ENCODE data around the gene TMEM108.

GRCh38 chr3:133361435-133361834 is 323.2 kb downstream of the TMEM108 start:
- TF ChIP-seq, protein P1, sequence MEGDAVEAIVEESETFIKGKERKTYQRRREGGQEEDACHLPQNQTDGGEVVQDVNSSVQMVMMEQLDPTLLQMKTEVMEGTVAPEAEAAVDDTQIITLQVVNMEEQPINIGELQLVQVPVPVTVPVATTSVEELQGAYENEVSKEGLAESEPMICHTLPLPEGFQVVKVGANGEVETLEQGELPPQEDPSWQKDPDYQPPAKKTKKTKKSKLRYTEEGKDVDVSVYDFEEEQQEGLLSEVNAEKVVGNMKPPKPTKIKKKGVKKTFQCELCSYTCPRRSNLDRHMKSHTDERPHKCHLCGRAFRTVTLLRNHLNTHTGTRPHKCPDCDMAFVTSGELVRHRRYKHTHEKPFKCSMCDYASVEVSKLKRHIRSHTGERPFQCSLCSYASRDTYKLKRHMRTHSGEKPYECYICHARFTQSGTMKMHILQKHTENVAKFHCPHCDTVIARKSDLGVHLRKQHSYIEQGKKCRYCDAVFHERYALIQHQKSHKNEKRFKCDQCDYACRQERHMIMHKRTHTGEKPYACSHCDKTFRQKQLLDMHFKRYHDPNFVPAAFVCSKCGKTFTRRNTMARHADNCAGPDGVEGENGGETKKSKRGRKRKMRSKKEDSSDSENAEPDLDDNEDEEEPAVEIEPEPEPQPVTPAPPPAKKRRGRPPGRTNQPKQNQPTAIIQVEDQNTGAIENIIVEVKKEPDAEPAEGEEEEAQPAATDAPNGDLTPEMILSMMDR (IDR thresholded peaks at IDR 0.05) = no peak
- TF ChIP-seq EP300 (IDR thresholded peaks at IDR 0.05) = no peak
